Calu3 (cell line): ENCODE measurements around the gene GAL3ST1. TPM values are rescaled to one million over a fixed set of nuclear protein-coding genes. Genes with fewer than 3 reads are reported as not detected.

Source experiments
- BruUV-seq: library from RNA; stranded (reverse); fragments of 400-500 nt; replicated peaks from 2 replicates; lab custom pipeline; 2021; lab: Mats Ljungman, UMichigan
- CTCF ChIA-PET: fragments of 300-600 bp; sonication (Branson Sonifier 250); formaldehyde crosslinking; loops from one replicate; lab custom pipeline; 2022; ENCODE audit warnings: antibody characterized with exemption; lab: Charles Lee
- DNase-seq: peaks from one replicate; pipeline ENCODE4 v3.0.0; 2022
- H3K27ac Mint-ChIP-seq: one replicate; pipeline ENCODE4 v1.8.0; 2022; ENCODE audit warnings: mixed read lengths; ENCODE audit not compliant: unreplicated experiment
- H3K27me3 Mint-ChIP-seq: one replicate; pipeline ENCODE4 v1.8.0; 2022; ENCODE audit warnings: mixed read lengths; ENCODE audit not compliant: unreplicated experiment
- H3K36me3 Mint-ChIP-seq: one replicate; pipeline ENCODE4 v1.8.0; 2022; ENCODE audit warnings: mild to moderate bottlenecking, moderate library complexity, mixed read lengths; ENCODE audit not compliant: insufficient read depth, unreplicated experiment
- H3K4me1 Mint-ChIP-seq: one replicate; pipeline ENCODE4 v1.8.0; 2022; ENCODE audit warnings: mild to moderate bottlenecking, low read depth, mixed read lengths; ENCODE audit not compliant: unreplicated experiment
- H3K4me3 Mint-ChIP-seq: one replicate; pipeline ENCODE4 v1.8.0; 2022; ENCODE audit warnings: mild to moderate bottlenecking, low read depth, moderate library complexity, mixed read lengths; ENCODE audit not compliant: unreplicated experiment
- H3K9me3 Mint-ChIP-seq: one replicate; pipeline ENCODE4 v1.8.0; 2022; ENCODE audit warnings: low read depth, mixed read lengths; ENCODE audit not compliant: unreplicated experiment
- intact Hi-C: fragments of 100-400 bp; cut with micrococcal nuclease; formaldehyde crosslinking; loops from one replicate; pipeline ENCODE4 v1.10.0; 2022; ENCODE audit not compliant: unreplicated experiment
- total RNA-seq: library from RNA; stranded (reverse); gene quantifications from 2 replicates; pipeline ENCODE4 v1.2.3, GENCODE V29; 2022
- TF ChIP-seq, protein P1 (sequence below): fragments of 200-600 bp; IDR thresholded peaks from one replicate; pipeline ENCODE4 v1.8.0; 2022; ENCODE audit warnings: antibody characterized with exemption; ENCODE audit not compliant: unreplicated experiment

Gene GAL3ST1
- total RNA-seq, 1 experiment from 2014 or later: 6.5 TPM

DNA sequence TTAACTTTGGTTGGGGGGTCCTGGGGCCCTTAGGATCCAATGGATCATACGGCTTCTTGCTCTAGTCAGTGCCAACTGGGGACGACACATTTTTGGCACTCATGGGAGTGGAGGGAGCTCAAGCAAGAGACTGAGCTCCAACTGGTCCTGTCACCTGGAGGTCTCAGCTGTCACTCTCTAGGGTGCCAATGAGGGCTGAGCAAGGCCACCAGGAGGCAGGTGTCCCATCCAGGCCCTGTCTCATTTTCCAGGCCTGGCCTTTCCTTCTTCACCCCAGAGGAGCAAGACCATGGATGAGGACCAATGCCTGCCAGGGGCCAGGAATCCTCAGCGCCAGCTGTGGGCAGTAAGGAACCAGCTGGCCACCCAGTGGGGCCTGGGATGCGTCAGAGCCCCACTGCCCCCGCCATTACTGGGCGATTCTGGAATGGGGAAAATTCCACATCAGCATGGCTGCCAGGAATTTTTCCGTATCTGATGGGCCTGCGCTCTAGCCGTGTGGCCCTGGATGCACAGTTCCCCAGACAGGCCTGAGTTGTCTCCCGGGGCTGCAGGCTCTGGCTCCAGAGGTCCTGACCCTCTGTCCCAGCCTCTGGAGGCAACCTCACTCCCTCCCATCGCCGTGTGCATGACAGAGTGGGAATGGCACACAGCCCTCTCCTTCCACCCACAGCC, 669 bp upstream of the GAL3ST1 start:
- no peak for DNase-seq
- peaks cover 20% of the 10 kb centered on the region for H3K4me1 Mint-ChIP-seq
- intact Hi-C loops: no loop called here
- CTCF ChIA-PET: no interaction called here
- no peaks in the 10 kb centered on the region for H3K9me3 Mint-ChIP-seq
- TF ChIP-seq, protein P1, sequence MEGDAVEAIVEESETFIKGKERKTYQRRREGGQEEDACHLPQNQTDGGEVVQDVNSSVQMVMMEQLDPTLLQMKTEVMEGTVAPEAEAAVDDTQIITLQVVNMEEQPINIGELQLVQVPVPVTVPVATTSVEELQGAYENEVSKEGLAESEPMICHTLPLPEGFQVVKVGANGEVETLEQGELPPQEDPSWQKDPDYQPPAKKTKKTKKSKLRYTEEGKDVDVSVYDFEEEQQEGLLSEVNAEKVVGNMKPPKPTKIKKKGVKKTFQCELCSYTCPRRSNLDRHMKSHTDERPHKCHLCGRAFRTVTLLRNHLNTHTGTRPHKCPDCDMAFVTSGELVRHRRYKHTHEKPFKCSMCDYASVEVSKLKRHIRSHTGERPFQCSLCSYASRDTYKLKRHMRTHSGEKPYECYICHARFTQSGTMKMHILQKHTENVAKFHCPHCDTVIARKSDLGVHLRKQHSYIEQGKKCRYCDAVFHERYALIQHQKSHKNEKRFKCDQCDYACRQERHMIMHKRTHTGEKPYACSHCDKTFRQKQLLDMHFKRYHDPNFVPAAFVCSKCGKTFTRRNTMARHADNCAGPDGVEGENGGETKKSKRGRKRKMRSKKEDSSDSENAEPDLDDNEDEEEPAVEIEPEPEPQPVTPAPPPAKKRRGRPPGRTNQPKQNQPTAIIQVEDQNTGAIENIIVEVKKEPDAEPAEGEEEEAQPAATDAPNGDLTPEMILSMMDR: no peak
- peak overlapping the region; percentile 58 for H3K4me3 Mint-ChIP-seq
- no peak overlapping the region for H3K27ac Mint-ChIP-seq
- H3K36me3 Mint-ChIP-seq: peaks cover 50% of the 10 kb centered on the region
- BruUV-seq: no TSS peak
- no peaks in the 10 kb centered on the region for H3K27me3 Mint-ChIP-seq

DNA sequence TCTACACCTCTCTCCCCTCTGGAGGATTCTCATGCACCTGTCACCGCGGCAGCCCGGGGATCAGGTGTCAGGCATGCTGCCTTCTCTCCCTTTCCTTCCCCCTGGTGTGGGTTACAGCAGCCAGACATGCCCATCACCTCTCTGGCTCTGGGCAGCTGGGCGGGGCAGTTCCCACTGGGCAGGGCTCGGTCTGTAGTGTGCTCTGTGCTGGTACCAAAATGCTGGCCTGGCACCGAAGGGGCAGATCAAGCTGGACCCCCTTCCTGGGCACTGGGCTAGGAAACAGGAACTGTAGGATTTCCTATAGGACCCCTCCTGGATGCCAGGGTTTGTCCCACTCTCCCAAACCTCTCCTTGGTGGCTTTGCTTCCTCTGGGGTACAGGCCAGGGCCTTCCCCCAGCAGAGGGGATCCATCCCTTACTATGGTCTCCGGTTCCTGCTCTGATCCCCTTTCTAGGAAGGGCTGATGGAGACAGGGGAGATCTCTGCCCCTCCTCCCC, 821 bp downstream of the GAL3ST1 start:
- H3K36me3 Mint-ChIP-seq: peaks cover 37% of the 10 kb centered on the region
- peaks cover 20% of the 10 kb centered on the region for H3K4me1 Mint-ChIP-seq
- no TSS peak for BruUV-seq
- TF ChIP-seq, protein P1: no peak
- H3K27me3 Mint-ChIP-seq: no peaks in the 10 kb centered on the region
- H3K4me3 Mint-ChIP-seq: peak overlapping the region; percentile 58
- CTCF ChIA-PET: interaction anchor here (0.6 kb wide), 1 partner anchor 12 kb away, joined by 3 read pairs; no protein-coding TSS in a partner anchor
- no peaks in the 10 kb centered on the region for H3K9me3 Mint-ChIP-seq
- DNase-seq: peak; percentile 61
- intact Hi-C loops: no loop called here
- H3K27ac Mint-ChIP-seq: peak overlapping the region; percentile 53

DNA sequence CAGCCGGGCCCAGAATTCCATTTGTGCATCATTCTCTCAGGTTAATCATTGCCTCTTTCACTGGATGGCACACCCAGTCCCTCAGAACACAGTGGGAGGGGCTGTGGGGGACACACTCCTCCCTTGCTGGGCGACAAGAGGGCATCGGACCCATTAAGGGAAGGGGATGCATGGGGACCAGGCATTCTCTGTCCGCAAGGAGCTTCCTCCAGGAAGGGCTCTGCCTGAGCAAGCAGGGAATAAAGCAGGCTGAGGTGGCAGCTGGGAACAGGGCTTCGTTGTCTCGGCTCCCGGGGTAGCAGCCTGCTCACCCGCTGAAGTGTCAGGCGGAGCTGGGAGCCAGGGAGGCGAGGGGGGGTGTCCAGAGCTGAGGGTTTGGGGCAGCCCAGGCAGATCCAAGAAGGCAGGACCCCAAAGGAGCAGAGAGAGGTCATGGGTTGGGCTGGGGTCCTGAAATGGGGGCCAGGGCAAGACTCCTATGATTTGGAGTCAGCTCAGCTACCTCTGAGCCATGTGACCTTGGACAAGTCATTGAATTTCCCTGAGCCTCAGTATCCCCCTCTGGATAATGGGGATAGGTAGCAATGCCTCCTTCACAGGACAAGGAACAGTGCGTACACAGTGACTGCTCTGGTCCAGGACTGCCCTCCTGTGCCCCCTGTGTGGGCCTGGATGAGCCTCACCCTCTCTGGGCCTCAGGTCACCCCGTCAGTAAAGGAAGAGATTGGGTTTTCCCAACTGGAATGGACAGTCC, 1.4 kb downstream of the GAL3ST1 start:
- Mint-ChIP-seq H3K36me3 (peaks cover 37% of the 10 kb centered on the region), H3K27me3 (no peaks in the 10 kb centered on the region), H3K27ac (peak overlapping the region; percentile 53), H3K4me1 (peaks cover 20% of the 10 kb centered on the region), H3K4me3 (peak overlapping the region; percentile 58), H3K9me3 (no peaks in the 10 kb centered on the region)
- intact Hi-C loops: no loop called here
- CTCF ChIA-PET: interaction anchor here (0.6 to 1.0 kb wide), 2 partner anchors 29 to 494 kb away, joined by 3 read pairs; no protein-coding TSS in a partner anchor
- TF ChIP-seq, protein P1: no peak
- BruUV-seq: no TSS peak
- DNase-seq: peak; percentile 54

DNA sequence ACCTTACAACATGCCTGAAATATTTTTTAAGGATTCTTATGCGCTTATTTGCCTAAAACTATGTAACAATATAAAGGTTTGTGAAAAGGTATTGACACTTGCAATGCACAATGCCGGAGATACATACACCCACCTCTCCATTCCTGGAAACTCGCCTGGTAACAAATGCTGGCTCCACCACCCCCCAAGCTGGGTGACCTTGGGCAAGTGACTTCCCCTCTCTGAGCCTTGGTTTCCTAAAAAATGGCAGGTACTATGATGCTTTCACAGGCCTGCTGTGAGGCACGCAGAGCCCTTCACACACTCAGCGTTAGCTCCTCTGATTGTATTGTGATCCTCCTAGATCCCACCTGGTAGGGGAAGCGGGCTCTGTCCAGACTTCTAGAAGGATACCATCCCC, 2.3 kb downstream of the GAL3ST1 start:
- peaks cover 31% of the 10 kb centered on the region for H3K36me3 Mint-ChIP-seq
- TF ChIP-seq, protein P1: no peak
- no TSS peak for BruUV-seq
- H3K4me3 Mint-ChIP-seq: peak overlapping the region; percentile 58
- H3K27me3 Mint-ChIP-seq: no peaks in the 10 kb centered on the region
- CTCF ChIA-PET: interaction anchor here (1.0 kb wide), 1 partner anchor 30 kb away, joined by 3 read pairs; no protein-coding TSS in a partner anchor
- DNase-seq: no peak
- H3K9me3 Mint-ChIP-seq: no peaks in the 10 kb centered on the region
- peaks cover 20% of the 10 kb centered on the region for H3K4me1 Mint-ChIP-seq
- H3K27ac Mint-ChIP-seq: no peak overlapping the region
- intact Hi-C loops: no loop called here
